Measurements from ENCODE around the gene OSBPL7.

The OSBPL7 gene

DNA sequence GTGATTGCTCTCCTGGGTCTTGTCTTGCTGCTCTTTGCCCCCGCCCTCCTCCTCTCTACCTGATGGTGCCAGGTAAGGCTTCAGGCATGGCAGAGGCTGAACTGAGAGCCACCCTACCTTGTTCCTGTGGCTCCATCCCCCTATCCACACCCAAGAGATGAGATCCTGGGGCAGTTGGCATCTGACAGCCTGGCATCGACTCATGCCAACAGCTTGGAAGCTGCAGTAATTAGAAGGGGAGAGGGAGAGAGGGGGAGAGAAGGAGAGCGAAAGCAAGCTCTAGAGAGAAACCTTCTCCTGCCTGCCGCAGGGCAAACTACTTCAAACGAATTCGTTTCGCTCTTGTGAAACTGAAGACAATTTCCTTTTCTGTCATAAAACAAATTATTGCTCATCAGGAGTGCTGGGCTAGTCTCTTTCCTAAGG lies 43.2 kb upstream of the OSBPL7 start:
- no peak overlapping the region for H3K4me3 ChIP-seq (ENCODE audit: low read depth, low read length)
- TF ChIP-seq, protein P1, sequence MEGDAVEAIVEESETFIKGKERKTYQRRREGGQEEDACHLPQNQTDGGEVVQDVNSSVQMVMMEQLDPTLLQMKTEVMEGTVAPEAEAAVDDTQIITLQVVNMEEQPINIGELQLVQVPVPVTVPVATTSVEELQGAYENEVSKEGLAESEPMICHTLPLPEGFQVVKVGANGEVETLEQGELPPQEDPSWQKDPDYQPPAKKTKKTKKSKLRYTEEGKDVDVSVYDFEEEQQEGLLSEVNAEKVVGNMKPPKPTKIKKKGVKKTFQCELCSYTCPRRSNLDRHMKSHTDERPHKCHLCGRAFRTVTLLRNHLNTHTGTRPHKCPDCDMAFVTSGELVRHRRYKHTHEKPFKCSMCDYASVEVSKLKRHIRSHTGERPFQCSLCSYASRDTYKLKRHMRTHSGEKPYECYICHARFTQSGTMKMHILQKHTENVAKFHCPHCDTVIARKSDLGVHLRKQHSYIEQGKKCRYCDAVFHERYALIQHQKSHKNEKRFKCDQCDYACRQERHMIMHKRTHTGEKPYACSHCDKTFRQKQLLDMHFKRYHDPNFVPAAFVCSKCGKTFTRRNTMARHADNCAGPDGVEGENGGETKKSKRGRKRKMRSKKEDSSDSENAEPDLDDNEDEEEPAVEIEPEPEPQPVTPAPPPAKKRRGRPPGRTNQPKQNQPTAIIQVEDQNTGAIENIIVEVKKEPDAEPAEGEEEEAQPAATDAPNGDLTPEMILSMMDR (IDR thresholded peaks at IDR 0.05; ENCODE audit: low read depth, low read length, missing control alignments), result no peak
- DNase-seq (ENCODE audit: low read depth), result no peak

DNA sequence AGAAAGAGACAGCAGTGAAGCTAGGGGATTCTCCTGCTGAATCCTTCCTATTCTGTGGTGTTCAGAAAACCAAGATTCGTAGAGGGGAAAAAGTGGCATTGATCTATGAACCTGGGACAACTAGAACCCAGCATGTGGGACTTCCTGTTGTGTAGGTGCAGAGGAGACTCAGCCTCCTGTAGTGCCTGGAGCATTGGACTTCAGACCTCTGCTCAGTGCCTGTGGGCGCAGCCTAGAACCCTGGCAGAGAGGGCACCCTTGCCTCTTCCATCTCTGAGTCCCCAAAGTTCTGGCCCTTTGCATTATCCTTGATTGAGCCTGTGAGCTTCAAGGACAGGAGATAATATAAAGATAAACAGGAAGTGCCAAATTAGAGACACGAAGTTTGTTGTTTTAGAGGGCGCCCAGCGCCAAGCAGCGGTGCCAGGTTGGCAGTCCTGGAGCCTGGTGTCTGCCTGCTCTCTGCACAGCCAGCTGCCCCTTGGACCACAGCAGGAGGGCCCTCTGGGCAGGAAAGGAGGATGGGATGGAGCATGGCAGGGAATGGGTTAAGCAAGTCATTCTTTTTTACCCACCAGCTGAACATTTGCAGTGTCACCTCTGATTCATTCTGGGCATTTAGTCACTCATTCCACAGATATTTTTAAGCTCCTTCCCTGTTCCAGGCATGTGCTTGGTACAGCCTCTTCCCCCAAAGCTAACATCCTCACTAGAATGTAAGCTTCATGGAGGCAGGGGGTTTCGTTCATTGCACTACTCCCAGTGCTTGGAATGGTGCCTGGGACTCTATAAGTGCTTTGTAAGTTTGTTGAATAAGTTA lies 41.2 kb upstream of the OSBPL7 start:
- DNase-seq (ENCODE audit: low read depth), result no peak
- TF ChIP-seq, protein P1 (IDR thresholded peaks at IDR 0.05; ENCODE audit: low read depth, low read length, missing control alignments), result no peak
- H3K4me3 ChIP-seq (ENCODE audit: low read depth, low read length), result no peak overlapping the region

- TF ChIP-seq, protein P1 (IDR thresholded peaks at IDR 0.05; ENCODE audit: low read depth, low read length, missing control alignments), result no peak
- no peak overlapping the region for H3K4me3 ChIP-seq (ENCODE audit: low read depth, low read length)
- DNase-seq (ENCODE audit: low read depth), result no peak
Measured at GRCh38 chr17:47860386-47860785, 38.8 kb upstream of the OSBPL7 start.

DNA sequence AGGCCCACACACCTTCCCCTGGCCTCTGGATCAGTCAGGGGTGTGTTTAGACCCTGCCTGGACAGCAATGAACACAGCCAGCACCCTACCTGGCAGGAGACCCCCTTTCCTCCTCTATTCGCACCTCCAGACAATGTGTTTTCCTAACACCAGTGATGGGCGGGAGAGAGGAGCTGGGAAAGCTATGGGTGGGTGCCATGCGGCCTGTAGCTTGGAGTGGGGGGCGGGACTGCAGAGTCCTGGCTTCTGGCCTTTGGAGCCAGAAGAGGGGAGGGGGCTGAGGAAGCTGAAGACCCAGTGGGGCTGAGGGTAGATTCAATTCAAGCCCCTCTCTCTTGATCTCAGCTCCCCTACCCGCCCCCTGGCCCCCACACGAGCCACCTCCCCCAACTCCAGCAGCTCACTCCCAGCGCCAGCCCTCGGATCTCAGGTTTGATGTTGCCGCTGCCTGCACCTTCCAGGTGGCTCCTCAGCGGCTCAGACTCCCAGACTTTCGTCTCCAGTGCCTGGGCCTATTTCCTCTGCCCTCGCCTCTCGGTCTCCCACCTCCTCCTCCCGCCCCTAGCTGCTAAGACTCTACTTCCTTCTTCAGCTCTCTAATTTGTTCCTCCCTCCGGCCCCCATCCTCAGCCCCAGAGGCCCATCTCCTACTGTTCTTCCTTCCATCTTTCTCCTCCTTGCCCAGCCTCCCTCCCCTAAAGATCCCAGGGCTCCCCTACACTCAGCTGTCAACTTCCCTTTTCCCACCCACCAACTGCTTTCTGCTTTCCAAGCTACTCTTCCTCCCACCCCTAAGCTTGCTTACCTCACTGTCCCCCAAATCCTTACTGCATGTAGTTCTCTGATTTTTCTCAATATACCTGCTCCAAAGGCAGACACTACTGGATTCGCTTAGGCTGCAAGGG lies 36.2 kb upstream of the OSBPL7 start:
- no peak for DNase-seq (ENCODE audit: low read depth)
- TF ChIP-seq, protein P1 (IDR thresholded peaks at IDR 0.05; ENCODE audit: low read depth, low read length, missing control alignments), result no peak
- H3K4me3 ChIP-seq (ENCODE audit: low read depth, low read length), result no peak overlapping the region

- no peak overlapping the region for H3K4me3 ChIP-seq (ENCODE audit: low read depth, low read length)
- TF ChIP-seq, protein P1 (IDR thresholded peaks at IDR 0.05; ENCODE audit: low read depth, low read length, missing control alignments), result no peak
- no peak for DNase-seq (ENCODE audit: low read depth)
Measured at GRCh38 chr17:47856830-47857229, 35.2 kb upstream of the OSBPL7 start.

DNA sequence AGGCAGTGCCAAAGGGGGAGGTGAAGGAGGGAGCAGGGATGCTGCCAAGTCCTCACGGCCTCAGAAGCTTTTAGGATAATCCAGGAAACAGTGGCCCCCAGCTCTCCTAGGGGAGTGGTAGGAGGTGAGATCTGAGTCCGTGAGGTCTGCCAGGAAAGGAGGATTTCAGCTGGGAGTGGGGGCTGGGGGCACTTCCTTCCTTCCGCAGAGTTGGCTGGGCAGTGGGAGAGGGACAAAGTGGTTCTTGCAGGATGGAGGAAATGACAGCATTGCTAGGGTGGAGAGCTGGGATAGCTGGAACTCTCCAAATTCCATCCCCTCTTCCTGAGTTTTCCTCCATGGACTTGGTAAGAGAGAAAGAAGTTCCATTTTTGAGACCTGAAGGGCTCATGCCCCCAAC lies 34.1 kb upstream of the OSBPL7 start:
- no peak for DNase-seq (ENCODE audit: low read depth)
- H3K4me3 ChIP-seq (ENCODE audit: low read depth, low read length), result no peak overlapping the region
- TF ChIP-seq, protein P1 (IDR thresholded peaks at IDR 0.05; ENCODE audit: low read depth, low read length, missing control alignments), result no peak
